ENCODE data around the gene PC. TPM values are rescaled to one million over a fixed set of nuclear protein-coding genes. Genes with fewer than 3 reads are reported as not detected.
A peak's percentile ranks its signal among the peaks of the same experiment; 100 is the strongest.

The PC gene
- total and polyA plus RNA-seq, 2 donors (not counting 3 experiments of a cell fraction or from before 2014, with no cell fraction given), result 5.5 to 17.5 TPM

DNA sequence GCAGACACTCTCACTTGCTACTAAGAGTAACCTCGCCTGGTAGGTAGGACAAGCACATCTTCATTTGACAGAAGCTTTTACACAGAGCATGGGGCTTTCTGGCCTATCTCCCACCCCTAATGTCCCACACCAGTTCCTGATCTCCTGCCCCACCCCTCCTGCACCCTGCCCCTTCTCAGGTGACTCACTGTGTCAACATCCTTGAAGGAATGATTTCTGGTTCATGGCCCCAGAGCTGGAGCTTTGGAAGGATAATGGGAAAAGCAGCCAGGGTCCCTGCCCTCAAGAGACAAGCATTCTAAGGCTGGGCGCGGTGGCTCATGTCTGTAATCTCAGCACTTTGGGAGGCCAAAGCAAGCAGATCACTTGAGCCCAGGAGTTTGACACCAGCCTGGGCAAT lies 54.1 kb downstream of the PC start:
- Histone ChIP-seq H3K27ac (ENCODE audit: insufficient read depth, low read depth, low read length) (no peak overlapping the region), H3K9ac (replicated peaks; ENCODE audit: extremely low read depth, insufficient read depth, low read length) (no peak overlapping the region), H3K4me2 (ENCODE audit: insufficient read depth, low read length) (no peak overlapping the region), H3K4me1 (ENCODE audit: control insufficient read depth, extremely low read depth, insufficient read depth, low read length) (peaks cover 5% of the 10 kb centered on the region), H3K27me3 (ENCODE audit: control insufficient read depth in 2 of 2, insufficient read depth in 2 of 2, low read length in 2 of 2) (no peaks in the 10 kb centered on the region), H3K36me3 (ENCODE audit: control insufficient read depth in 2 of 2, extremely low read depth in 1 of 2, insufficient read depth in 2 of 2, low read length in 2 of 2) (no peaks in the 10 kb centered on the region), H4K20me1 (replicated peaks; ENCODE audit: control insufficient read depth, extremely low read depth, insufficient read depth, low read length) (no peaks in the 10 kb centered on the region), H3K9me3 (replicated peaks; ENCODE audit: control insufficient read depth, insufficient read depth, low read length) (no peaks in the 10 kb centered on the region), H3K9me1 (replicated peaks; ENCODE audit: control insufficient read depth, extremely low read depth, insufficient read depth, low read length) (no peaks in the 10 kb centered on the region), H3K4me3 (replicated peaks in 1 of 3; ENCODE audit: insufficient read depth in 1 of 3, low read depth in 1 of 3, low read length in 3 of 3) (no peak overlapping the region), H3K79me2 (ENCODE audit: control insufficient read depth, insufficient read depth, low read length) (no peaks in the 10 kb centered on the region), H2AFZ (ENCODE audit: low read depth, low read length) (no peak overlapping the region)
- no TSS peak for BruUV-seq (replicated peaks)
- DNase-seq (ENCODE audit: low read depth, low spot score) (peak; percentile 24), FAIRE-seq (peak; percentile 59)
- ChIA-PET CTCF (interaction anchor here (0.8 to 1.3 kb wide), 3 partner anchors 21 to 118 kb away, joined by 3 read pairs; no protein-coding TSS in a partner anchor), POLR2A (no interaction called here)
- intact Hi-C loops (cut with micrococcal nuclease), result no loop called here
- dilution Hi-C loops (cut with MboI; ENCODE audit: extremely low pct_ligation_motif_present, low sequenced_read_pairs), result no loop called here
- TF ChIP-seq MYC (IDR thresholded peaks at IDR 0.05; ENCODE audit: low read depth, low read length) (no peak), POLR2A (IDR thresholded peaks at IDR 0.05; ENCODE audit: low read depth, low read length) (no peak), EZH2 (IDR thresholded peaks at IDR 0.05; ENCODE audit: borderline replicate concordance, low read depth, low read length, severe bottlenecking) (no peak)
- TF ChIP-seq, protein P1, sequence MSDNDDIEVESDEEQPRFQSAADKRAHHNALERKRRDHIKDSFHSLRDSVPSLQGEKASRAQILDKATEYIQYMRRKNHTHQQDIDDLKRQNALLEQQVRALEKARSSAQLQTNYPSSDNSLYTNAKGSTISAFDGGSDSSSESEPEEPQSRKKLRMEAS (IDR thresholded peaks at IDR 0.05; ENCODE audit: insufficient read depth, insufficient read length), result no peak
- TF ChIP-seq, protein P2, sequence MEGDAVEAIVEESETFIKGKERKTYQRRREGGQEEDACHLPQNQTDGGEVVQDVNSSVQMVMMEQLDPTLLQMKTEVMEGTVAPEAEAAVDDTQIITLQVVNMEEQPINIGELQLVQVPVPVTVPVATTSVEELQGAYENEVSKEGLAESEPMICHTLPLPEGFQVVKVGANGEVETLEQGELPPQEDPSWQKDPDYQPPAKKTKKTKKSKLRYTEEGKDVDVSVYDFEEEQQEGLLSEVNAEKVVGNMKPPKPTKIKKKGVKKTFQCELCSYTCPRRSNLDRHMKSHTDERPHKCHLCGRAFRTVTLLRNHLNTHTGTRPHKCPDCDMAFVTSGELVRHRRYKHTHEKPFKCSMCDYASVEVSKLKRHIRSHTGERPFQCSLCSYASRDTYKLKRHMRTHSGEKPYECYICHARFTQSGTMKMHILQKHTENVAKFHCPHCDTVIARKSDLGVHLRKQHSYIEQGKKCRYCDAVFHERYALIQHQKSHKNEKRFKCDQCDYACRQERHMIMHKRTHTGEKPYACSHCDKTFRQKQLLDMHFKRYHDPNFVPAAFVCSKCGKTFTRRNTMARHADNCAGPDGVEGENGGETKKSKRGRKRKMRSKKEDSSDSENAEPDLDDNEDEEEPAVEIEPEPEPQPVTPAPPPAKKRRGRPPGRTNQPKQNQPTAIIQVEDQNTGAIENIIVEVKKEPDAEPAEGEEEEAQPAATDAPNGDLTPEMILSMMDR (IDR thresholded peaks at IDR 0.05; ENCODE audit: extremely low read depth in 1 of 2, insufficient read depth in 1 of 2, low read depth in 1 of 2, low read length in 2 of 2), result no peak

Measured in endothelial cell of umbilical vein (primary cell).